Spleen (tissue), 13 donors: Measurements from ENCODE around the gene TRABD2B. TPM values are rescaled to one million over a fixed set of nuclear protein-coding genes. Genes with fewer than 3 reads are reported as not detected.

Experiments
- DNase-seq: peaks from one replicate; pipeline ENCODE4 v3.0.0-alpha.2; 2020
- H3K27ac ChIP-seq, 8 donors: fragments of 200-600 bp; sonication (generic) in 7 of 8; 1 replicate in 4 of 8; 2 replicates in 4 of 8; pipeline versions ENCODE4 v1.5.0 to v1.8.0; 2016 to 2021; ENCODE audit warnings: inconsistent platforms in 4 of 8, mild to moderate bottlenecking in 4 of 8, moderate library complexity in 1 of 8
- H3K27me3 ChIP-seq, 7 donors: fragments of 200-600 bp; sonication (generic) in 6 of 7; replicated peaks in 1 of 7; 1 replicate in 4 of 7; 2 replicates in 3 of 7; pipeline versions ENCODE4 v1.5.0 to v1.8.0; 2016 to 2021; ENCODE audit warnings: inconsistent platforms in 3 of 7, mild to moderate bottlenecking in 1 of 7
- H3K36me3 ChIP-seq, 6 donors: fragments of 200-600 bp; sonication (generic) in 5 of 6; 1 replicate in 4 of 6; 2 replicates in 2 of 6; pipeline versions ENCODE4 v1.5.0 to v1.8.0; 2016 to 2021; ENCODE audit warnings: inconsistent platforms in 2 of 6
- H3K4me1 ChIP-seq, 6 donors: fragments of 200-600 bp; sonication (generic) in 5 of 6; 1 replicate in 3 of 6; 2 replicates in 3 of 6; pipeline versions ENCODE4 v1.5.0 to v1.8.0; 2016 to 2021; ENCODE audit warnings: inconsistent platforms in 3 of 6
- H3K4me3 ChIP-seq, 8 donors: fragments of 200-600 bp; sonication (generic) in 7 of 8; 1 replicate in 4 of 8; 2 replicates in 4 of 8; pipeline versions ENCODE4 v1.5.0 to v1.8.0; 2016 to 2021; ENCODE audit warnings: inconsistent platforms in 4 of 8, mild to moderate bottlenecking in 4 of 8, moderate library complexity in 2 of 8
- H3K9me3 ChIP-seq, 8 donors: fragments of 200-600 bp; sonication (generic) in 7 of 8; 1 replicate in 4 of 8; 2 replicates in 4 of 8; pipeline versions ENCODE4 v1.5.0 to v1.8.0; 2016 to 2021; ENCODE audit warnings: inconsistent platforms in 4 of 8
- POLR2A ChIP-seq, 3 donors: fragments of 450-650 bp; IDR thresholded peaks; one replicate each; pipeline ENCODE4 v1.5.1; 2017; ENCODE audit warnings: antibody characterized with exemption in 3 of 3, mild to moderate bottlenecking in 1 of 3
- POLR2AphosphoS5 ChIP-seq, 3 donors: sonication (generic); formaldehyde crosslinking; IDR thresholded peaks; one replicate each; pipeline ENCODE4 v1.5.1; 2017; ENCODE audit warnings: antibody characterized with exemption in 3 of 3
- WGBS, 5 donors: extraction: QIAGEN DNeasy Blood & Tissue Kit in 3 of 5; methylation state at CpG; one replicate each; pipeline versions ENCODE4 v1.1.5 to v1.1.7; 2013 to 2018; 5-methylcytosine and 5-hydroxymethylcytosine counted together
- intact Hi-C: fragments of 100-400 bp; cut with DNase I; formaldehyde crosslinking; loops from one replicate; pipeline ENCODE4 v1.15.0; 2023; ENCODE audit warnings: low total_unique reads
- long read RNA-seq, 2 donors: transcript quantifications; one replicate each; lab custom pipeline, GENCODE V29; 2026
- polyA plus RNA-seq, 3 donors: library from polyadenylated mRNA; stranded (reverse); fragments of 200-250 nt; gene quantifications; one replicate each; pipeline ENCODE4 v1.2.1, GENCODE V29; 2013
- total RNA-seq, 7 donors: library from RNA; depleted of rRNA in 3 of 7; stranded (reverse); fragments of >200 nt in 3 of 7; fragmentation: NEBNext Ultra II Directional in 4 of 7; extraction: Animal tissue kit (Norgen Biotek cat#: 25700) in 4 of 7; gene quantifications; one replicate each; pipeline versions ENCODE4 v1.1.0 to v1.2.1, GENCODE V29; 2016 to 2021
- TF ChIP-seq, protein P1 (sequence below), 11 experiments: fragments of 200-600 bp in 7 of 11; fragments of 450-650 bp in 4 of 11; sonication (generic) in 4 of 11; IDR thresholded peaks in 8 of 11; conservative IDR thresholded peaks in 3 of 11; 1 replicate in 7 of 11; 2 replicates in 4 of 11; pipeline versions ENCODE4 v1.4.0 to v1.8.0; 2016 to 2021; ENCODE audit warnings: antibody characterized with exemption in 11 of 11, inconsistent platforms in 4 of 11, mild to moderate bottlenecking in 1 of 11
- donor health status: healthy with polysubstance abuse.
- donor health status: DM: no; HTN: no; CAD: no; lungs with moderate emphysema.
- donor health status: DM: no; HTN: no; CAD: no.
- donor health status: Bipolar disorder and iron deficiency.
- donor health status: healthy.
- donor health status: DM: no; HTN: no; CAD: no.
- donor health status: DM: yes; HTN: yes; CAD: no.

TRABD2B gene
- 1 to 10 TPM in 4 of 7 donors, under 1 TPM in 3; 0.30 to 3.5 (median 1.8) TPM for total RNA-seq
- polyA plus RNA-seq, result under 1 TPM; 0.11 to 0.54 (median 0.20) TPM
- long read RNA-seq, donor 1, result 0 reads
- long read RNA-seq, donor 2, full-length matches to known transcripts, result 3 of 3 reads
- long read RNA-seq, donor 2, partial matches to known transcripts, result 0 of 3 reads
- long read RNA-seq, donor 2, other reads (novel, unspliced or antisense), result 0 of 3 reads

DNA sequence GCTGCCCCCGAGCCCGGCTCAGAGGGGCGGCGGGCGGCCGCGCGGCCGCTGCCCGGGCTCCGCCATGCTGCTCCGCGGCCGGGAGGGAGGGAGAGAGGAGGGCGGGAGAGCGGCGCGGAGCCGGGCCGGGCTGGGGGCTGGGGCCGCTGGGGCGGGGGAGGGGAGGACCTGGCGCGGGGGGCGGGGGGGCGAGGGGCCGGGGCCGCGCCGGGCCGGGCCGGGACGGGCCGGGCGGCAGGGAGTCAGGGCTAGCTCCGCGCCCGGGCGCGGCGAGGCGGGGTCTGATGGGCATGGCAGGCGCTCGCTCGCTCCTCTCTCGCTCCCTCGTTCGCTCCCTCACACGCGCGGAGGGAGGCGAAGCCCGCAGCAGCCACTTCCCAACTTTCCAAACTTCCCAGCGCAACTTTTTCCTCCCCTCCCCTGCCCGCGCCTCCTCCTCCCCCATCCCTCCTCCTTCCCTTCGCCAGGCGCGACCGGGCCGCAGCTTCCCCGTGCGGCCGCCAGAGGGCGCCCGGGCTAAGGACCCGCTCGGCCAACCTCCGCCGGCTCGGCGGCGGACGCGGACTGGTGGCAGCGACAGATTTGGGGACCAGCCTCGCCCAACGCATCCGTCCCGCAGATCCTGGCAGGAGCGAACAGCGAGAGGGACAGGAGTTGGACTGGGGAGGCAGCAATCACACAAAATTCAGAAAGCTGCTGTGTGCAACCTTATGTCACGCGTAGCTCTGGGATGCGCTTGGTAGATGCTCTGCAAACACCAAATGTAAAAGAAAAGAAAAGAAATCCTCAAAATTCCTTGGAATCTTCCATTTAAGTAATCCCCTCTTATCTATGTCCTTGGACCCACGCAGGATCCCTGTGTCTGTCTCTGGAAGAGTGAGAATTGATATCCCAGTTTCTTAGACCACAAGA, at the start of gene TRABD2B:
Gene TRABD2B (minus strand): TSS at position 97 of the 912 bp plus-strand sequence.
- Histone ChIP-seq H3K9me3 (no peaks in the 10 kb centered on the region), H3K4me3 (peak within 1 kb of the TSS; percentile 29 to 75 (median 44)), H3K27ac (peak within 1 kb of the TSS in 3 of 8 donors; percentile 42 to 74 (median 72)), H3K4me1 (peaks cover 3 to 21% (median 14%) of the 10 kb centered on the region in 6 donors), H3K36me3 (no peaks in the 10 kb centered on the region), H3K27me3 (peaks cover 7 to 96% (median 29%) of the 10 kb centered on the region in 7 donors)
- WGBS, 5 donors, result 3 to 7% (median 5%) methylated on average over 46 to 76 of the region's 86 CpGs
- TF ChIP-seq, protein P1, sequence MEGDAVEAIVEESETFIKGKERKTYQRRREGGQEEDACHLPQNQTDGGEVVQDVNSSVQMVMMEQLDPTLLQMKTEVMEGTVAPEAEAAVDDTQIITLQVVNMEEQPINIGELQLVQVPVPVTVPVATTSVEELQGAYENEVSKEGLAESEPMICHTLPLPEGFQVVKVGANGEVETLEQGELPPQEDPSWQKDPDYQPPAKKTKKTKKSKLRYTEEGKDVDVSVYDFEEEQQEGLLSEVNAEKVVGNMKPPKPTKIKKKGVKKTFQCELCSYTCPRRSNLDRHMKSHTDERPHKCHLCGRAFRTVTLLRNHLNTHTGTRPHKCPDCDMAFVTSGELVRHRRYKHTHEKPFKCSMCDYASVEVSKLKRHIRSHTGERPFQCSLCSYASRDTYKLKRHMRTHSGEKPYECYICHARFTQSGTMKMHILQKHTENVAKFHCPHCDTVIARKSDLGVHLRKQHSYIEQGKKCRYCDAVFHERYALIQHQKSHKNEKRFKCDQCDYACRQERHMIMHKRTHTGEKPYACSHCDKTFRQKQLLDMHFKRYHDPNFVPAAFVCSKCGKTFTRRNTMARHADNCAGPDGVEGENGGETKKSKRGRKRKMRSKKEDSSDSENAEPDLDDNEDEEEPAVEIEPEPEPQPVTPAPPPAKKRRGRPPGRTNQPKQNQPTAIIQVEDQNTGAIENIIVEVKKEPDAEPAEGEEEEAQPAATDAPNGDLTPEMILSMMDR (IDR thresholded peaks at IDR 0.05 in 8 of 11, conservative IDR thresholded peaks at IDR 0.05 in 3 of 11), result peak; percentile 71 to 98 (median 94)
- TF ChIP-seq POLR2AphosphoS5 (IDR thresholded peaks at IDR 0.05), result peak in 2 of 3 donors; percentile 64
- no peak for TF ChIP-seq POLR2A (IDR thresholded peaks at IDR 0.05)
- DNase-seq, result peak; percentile 94
- intact Hi-C loops, result loop anchor here (5.0 kb wide), 1 partner anchor 65 kb away; no protein-coding TSS in a partner anchor

DNA sequence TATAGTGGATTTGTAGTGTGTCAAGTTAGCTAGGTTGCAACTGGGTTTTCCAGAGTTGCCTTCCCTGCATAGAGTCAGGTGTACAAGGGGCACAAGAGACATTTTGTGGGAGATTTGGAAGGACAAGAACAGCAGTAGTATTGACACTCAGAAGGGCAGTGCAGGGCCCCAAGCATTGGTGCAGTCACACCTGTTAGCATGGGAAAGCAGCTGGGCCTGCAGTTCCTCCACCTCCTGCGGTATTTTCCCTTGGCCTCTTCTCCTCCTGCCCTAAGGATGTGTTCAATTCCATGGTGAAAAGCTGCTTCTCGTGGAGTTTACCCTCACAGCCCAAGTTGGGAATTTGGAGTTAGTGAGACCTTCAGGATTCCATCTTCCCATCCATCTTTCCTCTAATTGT, 47.1 kb upstream of the TRABD2B start:
- WGBS, 5 donors, result 58 to 84% (median 75%) methylated on average over 2 of the region's 2 CpGs
- Histone ChIP-seq H3K4me3 (no peak overlapping the region), H3K27ac (no peak overlapping the region), H3K36me3 (no peaks in the 10 kb centered on the region), H3K27me3 (peaks cover 0 to 13% (median 0%) of the 10 kb centered on the region in 7 donors), H3K4me1 (peaks cover 0 to 23% (median 7%) of the 10 kb centered on the region in 6 donors), H3K9me3 (no peaks in the 10 kb centered on the region)
- TF ChIP-seq, protein P1 (IDR thresholded peaks at IDR 0.05 in 8 of 11, conservative IDR thresholded peaks at IDR 0.05 in 3 of 11), result no peak
- TF ChIP-seq POLR2AphosphoS5 (IDR thresholded peaks at IDR 0.05) (no peak), POLR2A (IDR thresholded peaks at IDR 0.05) (no peak)
- DNase-seq, result no peak
- intact Hi-C loops, result no loop called here

GRCh38 chr1:48043622-48044021, 46.4 kb upstream of the TRABD2B start:
- WGBS, 5 donors, result 33 to 61% (median 55%) methylated on average over 2 of the region's 2 CpGs
- Histone ChIP-seq H3K4me1 (peaks cover 0 to 23% (median 10%) of the 10 kb centered on the region in 6 donors), H3K9me3 (no peaks in the 10 kb centered on the region), H3K27ac (no peak overlapping the region), H3K4me3 (no peak overlapping the region), H3K27me3 (peaks cover 0 to 7% (median 0%) of the 10 kb centered on the region in 7 donors), H3K36me3 (no peaks in the 10 kb centered on the region)
- TF ChIP-seq POLR2A (IDR thresholded peaks at IDR 0.05), result no peak
- TF ChIP-seq, protein P1 (IDR thresholded peaks at IDR 0.05 in 8 of 11, conservative IDR thresholded peaks at IDR 0.05 in 3 of 11), result no peak
- no peak for TF ChIP-seq POLR2AphosphoS5 (IDR thresholded peaks at IDR 0.05)
- intact Hi-C loops, result no loop called here
- no peak for DNase-seq
